ENCODE data around the gene MXRA7.
"Not testable (repeated sequence)": the region's sequence is repeated elsewhere in the genome, so short reads cannot be mapped to it uniquely, and the experiment has no call there.

Gene MXRA7, protein sequence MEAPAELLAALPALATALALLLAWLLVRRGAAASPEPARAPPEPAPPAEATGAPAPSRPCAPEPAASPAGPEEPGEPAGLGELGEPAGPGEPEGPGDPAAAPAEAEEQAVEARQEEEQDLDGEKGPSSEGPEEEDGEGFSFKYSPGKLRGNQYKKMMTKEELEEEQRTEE

DNA sequence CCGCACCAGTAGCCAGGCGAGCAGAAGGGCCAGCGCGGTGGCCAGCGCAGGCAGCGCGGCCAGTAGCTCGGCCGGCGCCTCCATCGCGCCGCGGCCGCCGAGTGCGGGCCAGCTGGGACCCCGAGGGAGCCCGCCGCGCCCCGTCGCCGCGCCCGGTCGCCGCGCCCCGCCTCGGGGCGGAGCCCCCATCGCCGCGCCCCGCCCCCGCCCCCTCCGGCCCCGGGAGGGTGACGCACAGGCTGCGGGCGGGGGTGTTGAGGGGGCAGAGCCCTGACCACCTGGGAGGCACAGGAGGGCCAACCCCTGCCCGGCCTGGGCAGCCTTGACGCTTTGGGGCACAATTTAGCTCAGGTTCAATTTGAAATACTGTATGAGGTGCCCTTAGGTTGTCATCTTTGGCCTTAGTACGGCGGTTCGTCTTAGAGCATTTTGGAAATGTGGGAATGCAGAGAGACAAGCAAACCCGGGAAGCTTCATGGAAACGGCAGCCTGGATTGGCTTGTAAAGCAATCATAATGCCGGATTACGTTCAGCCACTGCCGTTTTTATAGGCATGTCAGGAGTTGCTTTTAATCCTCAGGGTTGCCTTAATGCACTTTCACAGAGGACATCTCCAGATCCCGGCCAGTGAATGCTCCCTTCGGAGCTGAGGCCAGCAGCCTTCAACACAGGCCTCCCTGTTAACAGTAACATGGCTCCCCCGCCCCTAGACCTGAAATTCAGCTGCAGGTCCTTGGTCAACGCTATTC is at the start of gene MXRA7:
Gene MXRA7, minus strand, starts transcription at position 103 of the 749 bp plus-strand sequence. Its CDS starts 19 bp downstream, at position 84.
- DNase-seq (ENCODE audit: low read depth in 2 of 3, low spot score in 1 of 3) = no peak

DNA sequence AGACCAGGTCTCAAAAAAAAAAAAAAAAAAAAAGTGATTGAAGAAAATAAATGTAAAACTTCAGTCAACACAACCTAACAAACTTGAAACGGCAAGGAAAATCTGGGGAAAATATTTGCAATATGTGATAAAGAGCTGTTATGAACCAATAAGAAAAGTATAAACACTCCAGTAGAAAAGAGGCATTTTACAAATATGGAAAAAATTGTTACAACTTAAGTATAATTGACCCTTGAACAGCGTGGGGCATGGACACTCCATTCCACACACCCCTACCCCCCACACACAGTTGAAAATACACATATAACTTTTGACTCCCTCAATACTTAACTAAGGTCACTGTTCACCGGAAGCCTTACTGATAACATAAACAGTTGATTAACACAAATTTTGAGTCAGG is 47.8 kb upstream of the MXRA7 start:
- DNase-seq (ENCODE audit: low read depth in 2 of 3, low spot score in 1 of 3) = no peak

DNA sequence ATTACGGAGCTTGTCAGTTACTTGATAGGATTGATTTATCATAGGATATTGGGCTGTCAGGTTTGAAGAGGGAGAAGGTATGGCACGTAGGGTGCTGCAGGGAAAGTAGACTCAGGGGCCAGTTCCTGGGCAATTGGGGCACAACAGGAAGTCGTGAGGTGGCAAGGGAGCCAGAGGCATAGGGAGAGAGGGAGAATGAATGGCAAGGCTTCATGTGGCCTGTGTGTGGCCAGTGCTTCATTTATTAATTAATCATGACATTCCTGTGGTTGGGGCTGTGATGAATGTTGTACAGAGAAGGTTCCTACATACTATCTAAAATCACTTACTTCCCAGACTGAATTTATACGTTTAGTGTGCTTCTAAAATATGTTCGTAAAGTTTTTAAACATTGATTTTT is 46.5 kb upstream of the MXRA7 start:
- DNase-seq (ENCODE audit: low read depth in 2 of 3, low spot score in 1 of 3) = no peak

DNA sequence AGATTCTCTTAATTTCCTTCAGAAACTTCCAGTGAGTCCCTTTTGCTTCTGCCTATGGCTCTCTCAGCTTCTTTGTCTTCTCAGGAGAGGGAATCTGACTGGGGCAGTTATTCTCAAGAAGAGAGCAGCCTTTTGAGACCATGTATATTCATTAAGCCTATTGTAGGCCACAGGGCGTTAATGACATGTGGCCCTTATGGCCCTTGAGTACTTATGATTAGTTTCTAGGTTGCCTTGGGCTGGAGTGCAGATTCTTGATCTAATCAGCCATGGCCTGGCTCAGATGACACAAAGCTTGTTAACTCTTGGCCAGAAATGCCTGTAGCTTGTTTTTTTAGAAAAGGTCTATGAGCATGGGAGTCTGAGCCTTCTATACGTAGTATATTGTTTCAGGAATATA is 44.5 kb upstream of the MXRA7 start:
- no peak for DNase-seq (ENCODE audit: low read depth in 2 of 3, low spot score in 1 of 3)

DNA sequence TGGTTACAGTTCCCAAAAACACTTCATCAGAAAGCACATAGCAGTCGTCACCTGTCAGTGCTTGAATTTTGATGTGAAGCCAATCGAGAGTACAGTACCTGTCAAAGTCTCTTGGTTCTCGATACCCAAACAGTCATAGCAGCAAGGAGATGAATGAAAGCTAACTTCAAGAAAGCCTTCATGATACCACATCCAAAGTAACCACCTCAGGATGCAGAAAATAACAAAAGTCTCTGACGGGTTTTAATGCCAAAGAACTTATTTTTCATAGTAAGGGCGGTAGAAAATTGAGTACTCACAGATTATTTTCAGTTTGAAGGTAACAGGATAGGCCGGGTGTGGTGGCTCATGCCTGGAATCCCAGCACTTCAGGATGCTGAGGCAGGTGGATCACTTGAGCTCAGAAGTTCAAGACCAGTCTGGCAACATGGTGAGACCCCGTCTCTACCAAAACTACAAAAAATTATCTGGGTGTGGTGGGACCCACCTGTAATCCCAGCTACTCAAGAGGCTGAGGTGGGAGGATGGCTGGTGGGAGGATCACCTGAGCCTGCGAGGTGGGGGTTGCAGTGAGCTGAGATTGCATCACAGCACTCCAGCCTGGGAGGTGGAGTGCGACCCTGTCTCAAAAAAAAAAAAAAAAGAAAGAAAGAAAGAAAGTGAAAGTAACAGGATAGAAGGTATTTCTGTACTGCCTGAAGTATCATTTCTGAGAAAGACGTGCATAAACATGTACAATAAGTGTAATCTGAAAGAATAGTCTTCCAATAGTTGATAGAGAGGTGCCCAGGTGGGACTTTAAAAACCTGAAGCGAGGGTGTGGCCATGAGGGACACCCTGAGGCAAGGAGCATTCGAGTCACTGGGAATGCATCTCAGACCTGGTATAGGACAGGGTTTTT is 42.5 kb upstream of the MXRA7 start:
- no peak for DNase-seq (ENCODE audit: low read depth in 2 of 3, low spot score in 1 of 3)

DNA sequence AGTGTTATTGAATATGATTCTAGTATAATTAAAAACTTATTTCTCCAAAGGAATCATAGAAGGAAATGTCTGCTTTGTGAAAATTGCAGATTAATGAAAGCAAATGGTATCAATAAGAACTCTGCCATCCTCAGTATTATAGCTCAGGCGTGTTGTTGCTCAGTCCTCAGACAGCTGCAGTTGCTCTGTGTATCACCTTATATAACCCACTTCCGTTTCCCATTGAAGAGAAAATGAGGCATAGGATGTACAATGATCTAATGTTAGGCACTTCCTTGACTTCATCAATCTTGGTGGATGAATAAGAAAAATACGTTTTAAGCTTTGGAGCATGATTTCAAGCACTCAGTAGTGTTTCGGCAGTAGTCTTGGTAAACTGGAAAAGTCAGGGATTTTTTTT is 41.2 kb upstream of the MXRA7 start:
- no peak for DNase-seq (ENCODE audit: low read depth in 2 of 3, low spot score in 1 of 3)

DNA sequence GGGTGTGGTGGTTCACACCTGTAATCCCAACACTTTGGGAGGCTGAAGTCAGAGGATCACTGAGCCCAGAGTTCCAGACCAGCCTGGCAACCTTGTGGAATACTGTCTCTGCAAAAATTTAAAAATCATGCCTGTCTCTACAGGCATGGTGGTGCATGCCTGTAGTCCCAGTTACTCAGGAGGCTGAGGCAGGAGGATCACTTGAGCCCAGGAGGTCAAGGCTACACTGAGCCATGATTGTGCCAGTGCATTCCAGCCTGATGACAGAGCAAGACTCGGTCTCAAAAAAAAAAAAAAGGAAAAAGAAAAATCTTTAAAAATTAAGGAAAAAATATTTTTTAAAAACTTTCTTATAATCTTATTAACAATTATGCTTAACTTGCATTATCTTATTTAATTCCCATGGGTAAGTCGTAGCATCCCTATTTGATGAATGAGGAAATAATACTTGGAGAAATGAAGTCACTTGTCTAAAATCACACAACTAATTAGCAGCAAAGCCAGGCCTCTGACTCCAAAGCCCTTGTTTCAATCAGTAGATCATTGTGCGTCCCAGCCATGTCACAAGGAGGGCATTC is 40.7 kb upstream of the MXRA7 start:
- no peak for DNase-seq (ENCODE audit: low read depth in 2 of 3, low spot score in 1 of 3)

DNA sequence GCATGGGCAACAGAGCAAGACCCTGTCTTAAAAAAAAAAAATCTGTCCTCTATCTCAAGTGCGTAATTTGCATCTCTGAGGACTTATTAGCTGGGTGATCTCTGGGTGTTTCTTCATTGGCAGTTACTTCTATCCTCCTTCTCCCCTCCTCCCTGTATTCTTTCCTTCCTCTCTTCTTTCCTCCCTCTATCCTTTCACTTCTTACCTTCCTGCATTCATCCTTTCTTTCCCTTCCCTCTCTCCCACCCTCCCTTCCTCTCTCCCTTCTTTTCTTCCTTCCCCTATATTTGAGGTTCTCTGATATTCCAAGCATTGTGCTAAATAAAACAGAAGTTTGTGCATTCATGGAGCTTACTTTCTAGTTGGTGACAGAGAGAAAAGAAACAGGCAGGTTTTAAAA is 37.9 kb upstream of the MXRA7 start:
- no peak for DNase-seq (ENCODE audit: low read depth in 2 of 3, low spot score in 1 of 3)

DNA sequence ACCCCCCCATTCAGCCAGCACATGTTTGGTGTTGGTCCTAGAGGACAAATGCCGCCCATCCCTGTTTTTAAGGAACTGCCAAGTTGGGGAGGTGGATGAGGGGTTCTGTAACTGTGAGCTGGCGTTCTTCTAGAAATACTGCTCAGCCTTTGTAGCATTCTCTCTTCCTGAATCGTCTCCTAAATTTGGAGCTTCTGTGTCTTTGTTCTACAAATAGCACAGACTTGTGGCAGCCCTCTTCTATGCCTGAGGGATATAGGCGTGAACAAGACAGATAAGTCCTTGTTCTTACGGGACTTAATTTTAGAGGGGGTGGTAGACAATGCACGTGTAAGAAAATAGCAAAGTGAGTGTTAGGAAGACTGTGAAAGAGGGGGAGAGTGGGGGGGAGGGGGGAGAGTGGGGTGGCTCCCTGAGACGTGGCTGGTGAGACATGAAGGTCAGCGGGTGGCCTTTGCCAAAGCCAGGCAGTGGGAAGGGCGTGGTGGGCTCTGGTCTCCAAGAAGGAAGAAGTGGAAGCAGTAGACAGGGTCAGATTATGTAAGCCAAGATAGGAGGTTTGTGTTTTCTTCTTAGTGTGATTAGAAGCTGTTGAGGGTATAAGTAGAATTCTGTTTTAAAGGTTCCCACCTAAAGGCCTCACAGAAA is 37.1 kb upstream of the MXRA7 start:
- no peak for DNase-seq (ENCODE audit: low read depth in 2 of 3, low spot score in 1 of 3)

DNA sequence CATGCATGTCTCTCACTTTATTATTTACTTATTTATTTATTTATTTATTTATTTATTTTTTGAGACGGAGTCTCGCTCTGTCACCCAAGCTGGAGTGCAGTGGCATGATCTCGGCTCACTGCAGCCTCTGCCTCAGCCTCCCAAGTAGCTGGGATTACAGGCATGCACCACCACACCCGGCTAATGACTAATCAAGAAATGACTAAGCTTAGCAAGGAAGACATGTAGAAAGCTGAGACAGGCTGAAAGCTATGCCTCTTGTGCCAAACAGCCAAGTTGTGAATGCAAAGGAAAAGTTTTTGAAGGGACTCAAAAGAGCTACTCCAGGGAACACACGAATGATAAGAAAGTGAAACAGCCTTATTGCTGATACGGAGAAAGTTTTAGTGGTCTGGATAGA is 35.0 kb upstream of the MXRA7 start:
- DNase-seq (ENCODE audit: low read depth in 2 of 3, low spot score in 1 of 3) = not testable (repeated sequence)

DNA sequence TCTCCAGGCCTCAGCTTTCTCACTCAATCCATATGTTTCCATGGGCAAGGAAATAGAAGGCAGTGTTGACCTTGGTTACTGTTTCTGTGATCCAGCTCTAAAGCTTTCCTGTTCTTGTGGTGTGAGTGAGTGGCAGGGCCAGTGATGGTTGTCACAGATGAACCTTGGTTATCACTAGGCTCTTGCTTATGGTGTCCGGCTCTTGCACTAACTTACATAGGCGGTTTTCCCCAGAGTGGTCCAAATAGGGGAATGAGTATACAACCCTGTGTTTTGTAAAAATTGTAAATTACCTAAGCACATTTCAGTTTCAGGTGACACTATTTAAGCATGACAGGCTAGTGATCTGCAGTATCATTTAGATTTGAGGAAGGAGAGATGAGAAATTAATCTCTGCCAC is 34.0 kb upstream of the MXRA7 start:
- no peak for DNase-seq (ENCODE audit: low read depth in 2 of 3, low spot score in 1 of 3)

DNA sequence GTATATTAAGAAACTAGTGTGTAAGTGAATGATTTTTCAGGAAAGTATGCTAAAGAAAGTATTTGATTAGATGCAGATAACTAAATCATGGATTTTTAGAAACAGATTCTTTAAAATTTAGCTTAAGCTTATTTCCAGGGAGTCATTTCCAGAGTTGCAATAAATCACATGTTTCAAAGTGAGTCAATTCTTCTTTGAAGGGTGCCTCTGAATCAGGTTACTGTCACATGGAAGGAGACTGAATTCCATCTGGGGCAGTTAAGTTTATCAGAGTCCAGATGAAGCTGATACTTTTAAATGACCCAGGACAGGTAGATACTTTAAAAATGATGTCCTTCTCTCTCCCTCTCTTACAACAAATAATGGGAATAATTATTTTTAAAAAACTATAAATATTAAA is 32.2 kb upstream of the MXRA7 start:
- DNase-seq (ENCODE audit: low read depth in 2 of 3, low spot score in 1 of 3) = no peak

DNA sequence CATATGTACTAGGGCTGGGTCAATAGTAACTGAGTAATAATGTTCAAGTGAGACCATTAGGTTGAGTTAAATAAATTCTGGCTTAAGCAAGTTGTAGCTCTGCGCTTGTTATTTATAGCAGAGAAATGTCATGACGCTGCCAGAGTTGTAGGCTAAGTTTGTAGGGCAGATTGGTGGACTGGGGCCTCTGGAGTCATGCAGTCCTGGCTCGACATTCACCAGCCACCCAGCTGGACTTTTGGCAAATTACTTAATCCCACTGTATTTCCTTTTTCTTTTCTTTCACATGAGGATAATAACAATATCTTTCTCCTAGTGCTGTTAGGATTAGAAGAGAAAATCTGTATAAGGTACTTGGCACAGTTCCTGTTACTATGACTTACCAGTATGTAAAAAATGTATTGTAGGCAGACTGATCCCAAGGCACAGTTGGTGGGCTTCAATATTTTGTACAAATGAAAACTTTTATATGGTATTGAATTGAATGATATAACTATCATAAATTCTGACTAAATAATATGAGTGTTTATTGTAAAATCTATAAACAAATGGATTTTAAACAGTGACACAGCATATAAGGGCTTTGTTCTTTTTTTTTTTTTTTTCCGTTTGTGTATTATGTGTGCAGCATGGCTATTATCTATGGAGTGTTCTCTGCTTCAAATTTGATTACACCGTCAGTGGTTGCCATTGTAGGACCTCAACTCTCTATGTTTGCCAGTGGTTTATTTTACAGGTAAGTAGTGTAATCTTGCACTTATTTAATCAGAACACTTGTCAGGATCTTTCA is 29.8 kb upstream of the MXRA7 start:
- no peak for DNase-seq (ENCODE audit: low read depth in 2 of 3, low spot score in 1 of 3)

DNA sequence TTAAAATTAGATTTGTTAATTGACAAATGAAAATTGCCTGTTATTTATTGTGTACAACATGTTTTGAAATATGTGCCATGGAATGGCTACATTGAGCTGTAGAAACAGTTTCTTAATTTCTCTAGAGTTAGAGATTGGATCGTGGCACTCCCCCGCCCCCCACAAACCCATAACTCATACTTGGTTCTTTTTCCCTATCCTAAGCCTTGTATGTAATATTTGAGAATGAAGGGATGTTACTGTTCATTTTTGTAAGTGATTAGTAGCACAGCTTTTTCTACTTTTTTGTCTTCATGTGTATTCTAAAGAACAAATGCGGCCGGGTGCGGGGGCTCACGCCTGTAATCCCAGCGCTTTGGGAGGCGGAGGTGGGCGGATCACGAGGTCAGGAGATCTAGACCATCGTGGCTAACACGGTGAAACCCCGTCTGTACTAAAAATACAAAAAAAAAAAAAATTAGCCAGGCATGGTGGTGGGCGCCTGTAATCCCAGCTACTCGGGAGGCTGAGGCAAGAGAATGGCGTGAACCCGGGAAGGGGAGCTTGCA is 28.9 kb upstream of the MXRA7 start:
- not testable (repeated sequence) for DNase-seq (ENCODE audit: low read depth in 2 of 3, low spot score in 1 of 3)

DNA sequence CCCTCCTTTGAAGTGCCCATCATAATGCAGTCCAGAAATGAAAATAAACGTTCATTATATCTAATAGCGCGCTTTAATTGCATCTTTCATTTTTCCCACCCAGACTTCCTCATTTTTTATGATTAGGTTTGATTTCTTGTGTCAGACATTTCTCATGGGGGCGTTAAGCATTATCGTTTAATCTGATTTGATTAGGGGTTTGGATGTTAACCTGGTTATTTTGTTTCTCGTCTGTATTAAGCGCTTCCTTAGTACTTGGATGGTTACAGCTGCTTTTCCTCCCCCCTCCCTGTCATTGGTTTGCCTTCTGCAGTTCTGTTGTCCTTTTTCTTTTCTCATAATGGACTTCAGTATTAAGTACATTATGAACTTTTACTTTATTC is 27.7 kb upstream of the MXRA7 start:
- no peak for DNase-seq (ENCODE audit: low read depth in 2 of 3, low spot score in 1 of 3)

DNA sequence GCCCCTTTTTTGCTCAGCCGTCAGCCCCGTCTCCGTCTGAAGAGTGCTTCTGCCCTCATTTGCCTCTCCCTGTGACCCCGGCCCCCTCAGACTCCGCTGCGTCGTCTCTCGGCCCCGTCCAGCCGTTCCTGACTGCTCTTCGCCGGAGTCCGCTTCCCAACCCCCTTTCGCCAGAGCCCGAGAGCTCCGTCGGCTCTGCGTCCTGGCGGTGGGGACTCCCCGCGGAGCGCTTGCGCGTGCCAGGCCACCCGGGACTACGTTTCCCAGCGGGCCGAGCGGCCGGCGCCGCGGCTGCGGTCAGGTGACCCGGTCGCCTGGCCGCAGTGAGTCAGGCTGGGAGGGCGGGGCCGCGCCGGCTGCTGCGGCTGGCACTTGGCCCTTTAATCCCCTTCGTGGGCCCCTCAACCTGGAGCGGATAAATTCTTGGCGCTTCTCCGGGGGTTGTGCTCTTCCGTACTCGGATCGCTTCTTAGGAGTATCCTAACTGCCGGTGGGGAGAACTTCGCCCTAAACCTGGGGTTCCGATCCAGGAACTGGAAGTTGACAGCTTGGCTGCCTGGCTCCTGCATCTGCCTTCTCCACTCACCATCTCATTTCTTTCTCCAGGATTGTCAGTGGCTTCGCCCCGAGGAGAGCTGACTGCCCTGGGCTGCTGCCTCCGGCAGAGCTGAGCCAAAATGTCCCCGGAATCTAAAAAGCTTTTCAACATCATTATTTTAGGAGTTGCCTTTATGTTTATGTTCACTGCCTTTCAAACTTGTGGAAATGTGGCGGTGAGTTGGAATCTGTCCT is 27.1 kb upstream of the MXRA7 start, which contains the start of gene MFSD11:
Gene MFSD11, plus strand, starts transcription at position 444 of the 792 bp plus-strand sequence. Its CDS starts 234 bp downstream, at position 678.
- DNase-seq (ENCODE audit: low read depth in 2 of 3, low spot score in 1 of 3) = peak; percentile 76 to 91 (median 82)

DNA sequence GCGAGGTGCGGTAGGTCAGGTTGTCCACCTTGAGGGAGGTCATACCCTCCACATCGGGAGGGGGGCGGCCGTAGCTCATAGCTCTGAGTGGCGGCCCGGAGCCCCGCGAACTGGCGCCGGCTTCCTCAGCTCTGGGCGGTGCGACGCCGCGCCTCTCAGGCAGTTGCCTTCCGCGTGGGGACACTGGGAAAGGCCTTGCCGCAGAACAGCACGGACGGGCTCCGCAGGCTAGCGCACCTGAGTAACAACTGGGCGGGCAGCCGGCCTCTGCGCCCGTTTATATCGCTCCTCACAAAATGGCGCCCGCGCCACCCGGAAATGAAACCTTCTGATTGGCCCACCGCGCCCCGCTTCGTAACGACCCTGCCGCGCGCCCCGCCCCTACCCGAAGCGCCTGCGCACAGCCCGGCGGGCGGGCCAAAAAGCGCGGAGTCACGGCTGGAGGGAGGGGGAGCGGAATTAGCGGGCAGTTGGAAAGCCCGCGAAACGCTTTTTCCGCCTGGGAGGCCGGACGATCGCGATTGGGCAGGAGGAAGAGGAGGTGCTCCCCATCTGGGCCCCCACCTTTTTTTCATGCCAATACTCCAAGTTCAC is 26.4 kb upstream of the MXRA7 start, which contains the start of gene SRSF2:
Gene SRSF2, minus strand, starts transcription at position 250 of the 594 bp plus-strand sequence. Its CDS starts 171 bp downstream, at position 79.
- DNase-seq (ENCODE audit: low read depth in 2 of 3, low spot score in 1 of 3) = peak; percentile 95 to 98 (median 97)

DNA sequence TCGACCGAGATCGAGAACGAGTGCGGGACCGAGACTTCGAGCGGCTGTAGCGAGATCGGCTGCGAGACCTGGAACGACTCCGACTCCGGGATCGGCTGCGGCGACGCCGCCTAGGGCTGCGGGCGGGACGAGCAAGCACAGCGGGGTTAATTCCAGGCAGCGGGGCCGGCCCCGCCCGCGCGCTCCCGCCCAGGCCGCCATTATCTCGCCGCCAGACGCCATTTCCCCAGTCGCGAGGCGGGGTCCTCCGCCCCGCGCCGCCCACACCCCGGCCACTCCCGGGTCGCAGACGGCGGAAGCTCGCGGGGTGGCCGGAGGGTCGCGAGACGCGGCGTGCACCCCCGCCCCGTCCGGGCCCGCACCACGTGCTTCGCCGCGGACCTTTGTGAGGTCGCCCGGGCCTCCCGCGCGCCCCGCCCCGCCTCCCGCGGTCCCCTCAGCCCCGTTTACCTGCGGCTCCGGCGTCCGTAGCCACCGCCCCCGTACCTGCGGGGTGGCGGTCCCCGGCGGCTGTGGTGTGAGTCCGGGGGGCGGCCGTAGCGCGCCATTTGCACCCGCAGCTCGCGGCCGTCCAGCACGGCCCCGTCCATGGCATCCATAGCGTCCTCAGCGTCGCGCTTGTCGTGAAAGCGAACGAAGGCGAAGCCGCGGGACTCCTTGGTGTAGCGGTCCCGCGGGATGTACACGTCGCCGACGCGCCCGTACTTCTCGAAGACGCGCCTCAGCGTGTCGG is 25.8 kb upstream of the MXRA7 start:
- DNase-seq (ENCODE audit: low read depth in 2 of 3, low spot score in 1 of 3) = peak in 2 of 3 donors; percentile 47 to 50

Measured in stimulated activated CD4-positive, alpha-beta T cell treated with anti-CD3 and anti-CD28 coated beads, Interleukin-12 subunit alpha, Interleukin-12 subunit beta, amount 100 ng/mL, for 48 hours (primary cell).